A549 (cell line): Measurements from ENCODE around the gene FERMT1. TPM values are rescaled to one million over a fixed set of nuclear protein-coding genes. Genes with fewer than 3 reads are reported as not detected.
"Not testable (repeated sequence)": the region's sequence is repeated elsewhere in the genome, so short reads cannot be mapped to it uniquely, and the experiment has no call there.

Experiments
- ATAC-seq, 2 experiments: fragments of 200-7000 bp in 1 of 2; fragments of >200 bp in 1 of 2; cut with Nextera tagmentation in 1 of 2; cut with Tn5 transposase in 1 of 2; 3 replicates each; pipeline versions ENCODE4 v1.8.0 to v1.9.1; 2018 to 2020; ENCODE audit warnings: mild to moderate bottlenecking in 1 of 2, moderate library complexity in 1 of 2
- CTCF ChIA-PET: fragments of 300-600 bp; sonication (Branson Sonifier 250); formaldehyde crosslinking; extraction: SDS; loops from one replicate; lab custom pipeline; 2021; ENCODE audit warnings: antibody characterized with exemption, inconsistent platforms; lab: Yijun Ruan, JAX
- POLR2A ChIA-PET: fragments of 350-600 bp; formaldehyde crosslinking; extraction: SDS; loops from one replicate; lab custom pipeline; 2021; ENCODE audit warnings: antibody characterized with exemption, inconsistent platforms; lab: Yijun Ruan, JAX
- DNase-seq, 2 experiments: peaks; one replicate each; pipeline versions ENCODE4 v3.0.0 to v3.0.0-alpha.2; 2011 to 2016; ENCODE audit warnings: low read depth in 1 of 2, low spot score in 1 of 2
- FAIRE-seq: peaks from 2 replicates; lab custom pipeline; 2011; peaks lifted over from hg19 to GRCh38; lab: Jason Lieb, UNC
- H3K27ac ChIP-seq, 2 experiments: fragments of >200 bp; sonication (Bioruptor Twin); formaldehyde crosslinking; 3 replicates each; pipeline ENCODE4 v1.5.1; 2016 to 2017
- H3K4me1 ChIP-seq: fragments of >200 bp; sonication (Bioruptor Twin); formaldehyde crosslinking; 3 replicates; pipeline ENCODE4 v1.6.1; 2016
- H3K4me2 ChIP-seq: fragments of >200 bp; sonication (Bioruptor Twin); formaldehyde crosslinking; 3 replicates; pipeline ENCODE4 v1.6.1; 2016
- H3K4me3 ChIP-seq: fragments of >200 bp; sonication (Bioruptor Twin); formaldehyde crosslinking; 3 replicates; pipeline ENCODE4 v1.5.1; 2016
- H3K9me3 ChIP-seq: fragments of >200 bp; sonication (Bioruptor Twin); formaldehyde crosslinking; 3 replicates; pipeline ENCODE4 v1.6.1; 2016
- CBX8 ChIP-seq: fragments of 200-600 bp; sonication (generic); IDR thresholded peaks from 2 replicates; pipeline ENCODE4 v1.6.1; 2016
- ESRRA ChIP-seq: fragments of 150-350 bp; IDR thresholded peaks from 2 replicates; pipeline ENCODE4 v1.6.1; 2014; ENCODE audit warnings: mild to moderate bottlenecking, low read length, borderline replicate concordance
- FOSB ChIP-seq: fragments of 250-450 bp; sonication (Bioruptor Pico); IDR thresholded peaks from 2 replicates; pipeline ENCODE4 v1.5.0; 2020; ENCODE audit warnings: mild to moderate bottlenecking, moderate library complexity
- FOSL2 ChIP-seq, 2 experiments: fragments of 450-650 bp in 1 of 2; fragments of >200 bp in 1 of 2; sonication (Bioruptor Twin) in 1 of 2; formaldehyde crosslinking; IDR thresholded peaks; 2 replicates each; pipeline versions ENCODE4 v1.5.0 to v1.6.1; 2016 to 2020; ENCODE audit warnings: mild to moderate bottlenecking in 1 of 2, moderate library complexity in 1 of 2
- HOXA7 ChIP-seq: fragments of 250-450 bp; sonication (Bioruptor Pico); IDR thresholded peaks from 2 replicates; pipeline ENCODE4 v1.5.0; 2020; ENCODE audit warnings: mild to moderate bottlenecking, moderate library complexity
- HOXB13 ChIP-seq: fragments of 250-450 bp; sonication (Bioruptor Pico); IDR thresholded peaks from 2 replicates; pipeline ENCODE4 v1.5.0; 2020; ENCODE audit warnings: low read depth, mild to moderate bottlenecking, moderate library complexity
- JUN ChIP-seq, 2 experiments: fragments of >200 bp; sonication (Bioruptor Twin); formaldehyde crosslinking; IDR thresholded peaks; 2 replicates in 1 of 2; 3 replicates in 1 of 2; pipeline ENCODE4 v1.6.1; 2016 to 2017
- JUNB ChIP-seq: fragments of >200 bp; sonication (Bioruptor Twin); formaldehyde crosslinking; IDR thresholded peaks from 2 replicates; pipeline ENCODE4 v1.6.1; 2016
- NPAS2 ChIP-seq: fragments of 250-450 bp; sonication (Bioruptor Pico); IDR thresholded peaks from 2 replicates; pipeline ENCODE4 v1.8.0; 2022; ENCODE audit warnings: mild to moderate bottlenecking, moderate library complexity, borderline replicate concordance
- PHF8 ChIP-seq: fragments of 200-600 bp; sonication (generic); IDR thresholded peaks from 2 replicates; pipeline ENCODE4 v1.6.1; 2016; ENCODE audit warnings: low read depth, mild to moderate bottlenecking, antibody characterized with exemption, moderate library complexity, borderline replicate concordance
- RARB ChIP-seq: fragments of 250-450 bp; sonication (Bioruptor Pico); IDR thresholded peaks from 2 replicates; pipeline ENCODE4 v1.8.0; 2021; ENCODE audit warnings: mild to moderate bottlenecking, moderate library complexity
- RCOR1 ChIP-seq: fragments of 150-350 bp; IDR thresholded peaks from 2 replicates; pipeline ENCODE4 v1.6.1; 2014; ENCODE audit warnings: antibody characterized with exemption, low read length, low read depth
- RNF2 ChIP-seq: fragments of 200-600 bp; sonication (generic); IDR thresholded peaks from 2 replicates; pipeline ENCODE4 v1.6.1; 2016; ENCODE audit warnings: low read depth, mild to moderate bottlenecking, antibody characterized with exemption, moderate library complexity, borderline replicate concordance
- SMC3 ChIP-seq: fragments of >200 bp; sonication (Bioruptor Twin); formaldehyde crosslinking; IDR thresholded peaks from 3 replicates; pipeline ENCODE4 v1.6.1; 2018; ENCODE audit warnings: inconsistent platforms
- SREBF2 ChIP-seq: fragments of 450-650 bp; IDR thresholded peaks from 2 replicates; pipeline ENCODE4 v1.6.1; 2014; ENCODE audit warnings: mild to moderate bottlenecking, moderate library complexity
- TFCP2L1 ChIP-seq: fragments of 250-450 bp; sonication (Bioruptor Pico); IDR thresholded peaks from 2 replicates; pipeline ENCODE4 v1.5.0; 2021; ENCODE audit warnings: mild to moderate bottlenecking
- ZFP36 ChIP-seq: fragments of 450-650 bp; IDR thresholded peaks from 2 replicates; pipeline ENCODE4 v1.6.1; 2014; ENCODE audit warnings: borderline replicate concordance; ENCODE audit not compliant: partially characterized antibody
- ZNF302 ChIP-seq: fragments of 250-450 bp; sonication (Bioruptor Pico); IDR thresholded peaks from 2 replicates; pipeline ENCODE4 v1.9.0; 2021; ENCODE audit warnings: inconsistent platforms, mild to moderate bottlenecking, moderate library complexity
- ZSCAN20 ChIP-seq: fragments of 250-450 bp; sonication (Bioruptor Pico); IDR thresholded peaks from 2 replicates; pipeline ENCODE4 v1.8.0; 2022; ENCODE audit warnings: mild to moderate bottlenecking, moderate library complexity
- WGBS: methylation state at CpG from one replicate; pipeline ENCODE4 v1.1.6; 2017; ENCODE audit errors: missing lambda C conversion rate; 5-methylcytosine and 5-hydroxymethylcytosine counted together
- polyA plus RNA-seq, 4 experiments: library from polyadenylated mRNA; depleted of rRNA in 3 of 4; stranded (reverse); fragments of >200 nt; fragmentation: RNase III in 1 of 4; extraction: RNeasy Plus Mini Kit Qiagen cat#74134 plus additional on column Dnase treatment in 1 of 4; gene quantifications; 2 replicates in 3 of 4; 3 replicates in 1 of 4; pipeline ENCODE4 v1.2.3, GENCODE V29; 2011 to 2017
- TF ChIP-seq, protein P1 (sequence below): fragments of >200 bp; sonication (Bioruptor Twin); formaldehyde crosslinking; IDR thresholded peaks from 3 replicates; pipeline ENCODE4 v1.6.1; 2016
- TF ChIP-seq, protein P2 (sequence below): fragments of 450-650 bp; IDR thresholded peaks from 2 replicates; pipeline ENCODE4 v1.6.1; 2014; ENCODE audit warnings: antibody characterized with exemption
- TF ChIP-seq, protein P3 (sequence below): fragments of >200 bp; sonication (Bioruptor Twin); formaldehyde crosslinking; IDR thresholded peaks from 3 replicates; pipeline ENCODE4 v1.5.1; 2016
- TF ChIP-seq, protein P4 (sequence below): IDR thresholded peaks from 2 replicates; pipeline ENCODE4 v1.6.1; 2012; ENCODE audit warnings: low read depth, borderline replicate concordance
- TF ChIP-seq, protein P5 (sequence below): IDR thresholded peaks from 2 replicates; pipeline ENCODE4 v1.6.1; 2012

The FERMT1 gene
- polyA plus RNA-seq, 2 of the 4 experiments (the other 2 are of a cell fraction), result 12.7 to 19.1 TPM

DNA sequence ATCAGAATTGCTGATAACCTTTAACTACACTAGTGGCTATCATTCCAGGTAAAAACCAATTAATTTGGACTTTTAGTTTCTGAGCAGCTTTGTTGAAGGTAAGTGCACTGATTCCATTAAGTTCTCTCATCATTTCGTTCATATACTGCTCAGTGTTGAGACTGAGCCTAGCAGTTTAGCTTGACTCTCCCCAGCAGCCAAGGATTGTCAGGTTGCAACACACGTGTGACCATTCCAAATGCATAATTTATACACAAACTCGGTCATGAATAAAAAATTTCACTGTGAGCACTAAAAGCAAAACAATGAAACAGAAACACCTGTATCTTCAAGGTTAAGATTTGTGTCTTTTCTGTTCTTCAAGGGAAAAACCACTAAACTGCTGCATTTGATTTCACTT is 8.9 kb downstream of the FERMT1 start:
- DNase-seq, result no peak
- 89% methylated on average over 3 of the region's 3 CpGs for WGBS
- ChIA-PET POLR2A (no interaction called here), CTCF (interaction anchor here (1.7 to 2.2 kb wide), 2 partner anchors 8 to 9 kb away, joined by 5 to 10 read pairs; no protein-coding TSS in a partner anchor)
- peaks cover 34% of the 10 kb centered on the region for H3K9me3 ChIP-seq
- no peaks in the 10 kb centered on the region for H3K4me1 ChIP-seq
- no peak for TF ChIP-seq HOXB13 (CRISPR knock-in tag)
- TF ChIP-seq, protein P1, sequence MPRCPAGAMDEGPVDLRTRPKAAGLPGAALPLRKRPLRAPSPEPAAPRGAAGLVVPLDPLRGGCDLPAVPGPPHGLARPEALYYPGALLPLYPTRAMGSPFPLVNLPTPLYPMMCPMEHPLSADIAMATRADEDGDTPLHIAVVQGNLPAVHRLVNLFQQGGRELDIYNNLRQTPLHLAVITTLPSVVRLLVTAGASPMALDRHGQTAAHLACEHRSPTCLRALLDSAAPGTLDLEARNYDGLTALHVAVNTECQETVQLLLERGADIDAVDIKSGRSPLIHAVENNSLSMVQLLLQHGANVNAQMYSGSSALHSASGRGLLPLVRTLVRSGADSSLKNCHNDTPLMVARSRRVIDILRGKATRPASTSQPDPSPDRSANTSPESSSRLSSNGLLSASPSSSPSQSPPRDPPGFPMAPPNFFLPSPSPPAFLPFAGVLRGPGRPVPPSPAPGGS, result no peak
- TF ChIP-seq HOXA7 (CRISPR knock-in tag), result no peak
- no peak for TF ChIP-seq NPAS2
- TF ChIP-seq FOSB (CRISPR knock-in tag), result no peak
- no peak for TF ChIP-seq RARB
- TF ChIP-seq ZSCAN20 (CRISPR knock-in tag), result no peak
- TF ChIP-seq, protein P2, sequence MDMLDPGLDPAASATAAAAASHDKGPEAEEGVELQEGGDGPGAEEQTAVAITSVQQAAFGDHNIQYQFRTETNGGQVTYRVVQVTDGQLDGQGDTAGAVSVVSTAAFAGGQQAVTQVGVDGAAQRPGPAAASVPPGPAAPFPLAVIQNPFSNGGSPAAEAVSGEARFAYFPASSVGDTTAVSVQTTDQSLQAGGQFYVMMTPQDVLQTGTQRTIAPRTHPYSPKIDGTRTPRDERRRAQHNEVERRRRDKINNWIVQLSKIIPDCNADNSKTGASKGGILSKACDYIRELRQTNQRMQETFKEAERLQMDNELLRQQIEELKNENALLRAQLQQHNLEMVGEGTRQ, result no peak
- TF ChIP-seq SREBF2, result no peak
- no peak for TF ChIP-seq FOSL2 (IDR thresholded peaks at IDR 0.05)
- no peak for TF ChIP-seq FOSL2 (CRISPR knock-in tag; IDR thresholded peaks at IDR 0.05)
- TF ChIP-seq JUN (IDR thresholded peaks at IDR 0.05), result no peak
- no peak overlapping the region for H3K4me3 ChIP-seq
- no peak for ATAC-seq
- no peak overlapping the region for H3K4me2 ChIP-seq
- FAIRE-seq, result no peak
- H3K27ac ChIP-seq, result no peak overlapping the region

DNA sequence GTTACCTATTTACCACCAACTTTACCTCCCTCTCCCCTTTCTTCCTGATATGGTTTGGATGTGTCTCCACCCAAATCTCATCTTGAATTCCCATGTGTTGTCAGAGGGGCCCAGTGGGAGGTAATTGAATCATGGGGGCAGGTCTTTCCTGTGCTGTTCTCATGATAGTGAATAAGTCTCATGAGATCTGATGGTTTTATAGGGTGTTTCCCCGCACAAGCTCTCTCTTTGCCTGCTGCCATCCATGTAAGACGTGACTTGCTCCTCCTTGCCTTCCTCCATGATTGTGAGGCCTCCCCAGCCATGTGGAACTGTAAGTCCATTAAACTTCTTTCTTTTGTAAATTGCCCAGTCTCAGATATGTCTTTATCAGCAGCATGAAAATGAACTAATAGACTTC is 9.9 kb downstream of the FERMT1 start:
- FAIRE-seq, POLR2A ChIA-PET, DNase-seq, ATAC-seq, H3K4me3 ChIP-seq, H3K4me2 ChIP-seq, H3K4me1 ChIP-seq, H3K27ac ChIP-seq: not testable (repeated sequence)
- CTCF ChIA-PET, result interaction anchor here (0.6 to 2.2 kb wide), 3 partner anchors 8 to 46 kb away, joined by 3 to 10 read pairs (median 5); no protein-coding TSS in a partner anchor
- H3K9me3 ChIP-seq, result peaks cover 34% of the 10 kb centered on the region
- WGBS, result 93% methylated on average over 2 of the region's 2 CpGs

DNA sequence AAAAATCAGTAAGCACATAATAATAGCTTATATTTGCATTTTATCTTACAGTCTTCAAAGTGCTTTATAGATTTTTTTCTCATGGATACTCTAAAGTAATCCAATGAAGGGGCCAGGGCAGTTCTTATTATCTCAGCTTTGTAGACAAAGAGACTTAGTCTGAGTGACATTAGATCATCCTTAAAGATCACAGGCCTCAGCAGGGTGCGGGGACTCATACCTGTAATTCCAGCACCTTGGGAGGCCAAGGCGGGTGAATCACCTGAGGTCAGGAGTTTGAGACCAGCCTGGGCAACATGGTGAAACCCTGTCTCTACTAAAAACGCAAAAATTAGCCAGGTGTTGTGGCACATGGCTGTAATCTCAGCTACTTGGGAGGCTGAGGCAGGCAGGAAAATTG is 14.5 kb downstream of the FERMT1 start:
- H3K4me2 ChIP-seq, result no peak overlapping the region
- H3K4me3 ChIP-seq, result no peak overlapping the region
- CTCF ChIA-PET, result no interaction called here
- POLR2A ChIA-PET, result no interaction called here
- 94% methylated on average over 3 of the region's 3 CpGs for WGBS
- no peak for ATAC-seq
- peaks cover 8% of the 10 kb centered on the region for H3K9me3 ChIP-seq
- TF ChIP-seq, protein P3, sequence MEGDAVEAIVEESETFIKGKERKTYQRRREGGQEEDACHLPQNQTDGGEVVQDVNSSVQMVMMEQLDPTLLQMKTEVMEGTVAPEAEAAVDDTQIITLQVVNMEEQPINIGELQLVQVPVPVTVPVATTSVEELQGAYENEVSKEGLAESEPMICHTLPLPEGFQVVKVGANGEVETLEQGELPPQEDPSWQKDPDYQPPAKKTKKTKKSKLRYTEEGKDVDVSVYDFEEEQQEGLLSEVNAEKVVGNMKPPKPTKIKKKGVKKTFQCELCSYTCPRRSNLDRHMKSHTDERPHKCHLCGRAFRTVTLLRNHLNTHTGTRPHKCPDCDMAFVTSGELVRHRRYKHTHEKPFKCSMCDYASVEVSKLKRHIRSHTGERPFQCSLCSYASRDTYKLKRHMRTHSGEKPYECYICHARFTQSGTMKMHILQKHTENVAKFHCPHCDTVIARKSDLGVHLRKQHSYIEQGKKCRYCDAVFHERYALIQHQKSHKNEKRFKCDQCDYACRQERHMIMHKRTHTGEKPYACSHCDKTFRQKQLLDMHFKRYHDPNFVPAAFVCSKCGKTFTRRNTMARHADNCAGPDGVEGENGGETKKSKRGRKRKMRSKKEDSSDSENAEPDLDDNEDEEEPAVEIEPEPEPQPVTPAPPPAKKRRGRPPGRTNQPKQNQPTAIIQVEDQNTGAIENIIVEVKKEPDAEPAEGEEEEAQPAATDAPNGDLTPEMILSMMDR, result no peak
- TF ChIP-seq ESRRA (no peak), SMC3 (no peak), PHF8 (no peak), HOXA7 (CRISPR knock-in tag) (no peak), JUNB (no peak), ZFP36 (no peak), RNF2 (no peak), CBX8 (no peak), RCOR1 (no peak), TFCP2L1 (CRISPR knock-in tag) (no peak), ZNF302 (no peak)
- TF ChIP-seq, protein P4, sequence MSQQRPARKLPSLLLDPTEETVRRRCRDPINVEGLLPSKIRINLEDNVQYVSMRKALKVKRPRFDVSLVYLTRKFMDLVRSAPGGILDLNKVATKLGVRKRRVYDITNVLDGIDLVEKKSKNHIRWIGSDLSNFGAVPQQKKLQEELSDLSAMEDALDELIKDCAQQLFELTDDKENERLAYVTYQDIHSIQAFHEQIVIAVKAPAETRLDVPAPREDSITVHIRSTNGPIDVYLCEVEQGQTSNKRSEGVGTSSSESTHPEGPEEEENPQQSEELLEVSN, result no peak
- TF ChIP-seq, protein P5, sequence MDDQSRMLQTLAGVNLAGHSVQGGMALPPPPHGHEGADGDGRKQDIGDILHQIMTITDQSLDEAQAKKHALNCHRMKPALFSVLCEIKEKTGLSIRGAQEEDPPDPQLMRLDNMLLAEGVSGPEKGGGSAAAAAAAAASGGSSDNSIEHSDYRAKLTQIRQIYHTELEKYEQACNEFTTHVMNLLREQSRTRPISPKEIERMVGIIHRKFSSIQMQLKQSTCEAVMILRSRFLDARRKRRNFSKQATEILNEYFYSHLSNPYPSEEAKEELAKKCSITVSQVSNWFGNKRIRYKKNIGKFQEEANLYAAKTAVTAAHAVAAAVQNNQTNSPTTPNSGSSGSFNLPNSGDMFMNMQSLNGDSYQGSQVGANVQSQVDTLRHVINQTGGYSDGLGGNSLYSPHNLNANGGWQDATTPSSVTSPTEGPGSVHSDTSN, result no peak
- TF ChIP-seq, protein P2, result no peak
- H3K4me1 ChIP-seq, result no peaks in the 10 kb centered on the region
- no peak overlapping the region for H3K27ac ChIP-seq
- no peak for DNase-seq
- no peak for FAIRE-seq
